MM.1S (cell line): ENCODE results near the gene KCNQ5.

Source experiments
- DNase-seq: peaks from one replicate; pipeline ENCODE4 v3.0.0-alpha.2; 2015
- H2AFZ ChIP-seq: fragments of 300-600 bp; sonication (generic); 2 replicates; pipeline ENCODE4 v1.6.0; 2016; ENCODE audit warnings: antibody characterized with exemption, low read length
- H3F3A ChIP-seq: fragments of 300-600 bp; sonication (generic); 2 replicates; pipeline ENCODE4 v1.6.1; 2016; ENCODE audit warnings: mild to moderate bottlenecking, antibody characterized with exemption, low read length, moderate library complexity, mixed read lengths; ENCODE audit not compliant: insufficient read depth
- H3K27ac ChIP-seq: fragments of 300-600 bp; sonication (generic); 2 replicates; pipeline ENCODE4 v1.5.1; 2016; ENCODE audit warnings: mild to moderate bottlenecking, low read length
- H3K27me3 ChIP-seq: fragments of 300-600 bp; sonication (generic); replicated peaks from 2 replicates; pipeline ENCODE4 v1.6.0; 2016; ENCODE audit warnings: low read length; ENCODE audit not compliant: insufficient read depth
- H3K36me3 ChIP-seq: fragments of 300-600 bp; sonication (generic); replicated peaks from 2 replicates; pipeline ENCODE4 v1.6.1; 2016; ENCODE audit warnings: mild to moderate bottlenecking, low read length, mixed read lengths; ENCODE audit not compliant: insufficient read depth
- H3K4me1 ChIP-seq: fragments of 300-600 bp; sonication (generic); 2 replicates; pipeline ENCODE4 v1.6.1; 2016; ENCODE audit warnings: low read length, mixed read lengths
- H3K4me2 ChIP-seq: fragments of 300-600 bp; sonication (generic); 2 replicates; pipeline ENCODE4 v1.6.0; 2016; ENCODE audit warnings: low read depth, low read length
- H3K4me3 ChIP-seq: fragments of 300-600 bp; sonication (generic); 2 replicates; pipeline ENCODE4 v1.5.1; 2016; ENCODE audit warnings: low read length, mixed read lengths
- H3K79me2 ChIP-seq: fragments of 300-600 bp; sonication (generic); 2 replicates; pipeline ENCODE4 v1.6.1; 2016; ENCODE audit warnings: mixed run types, low read length, mixed read lengths
- H3K9ac ChIP-seq: fragments of 300-600 bp; sonication (generic); 2 replicates; pipeline ENCODE4 v1.6.1; 2016; ENCODE audit warnings: low read length, mixed read lengths
- H3K9me2 ChIP-seq: fragments of 300-600 bp; sonication (generic); replicated peaks from 2 replicates; pipeline ENCODE4 v1.6.1; 2016; ENCODE audit warnings: mild to moderate bottlenecking, low read length, mixed read lengths; ENCODE audit not compliant: insufficient read depth
- H3K9me3 ChIP-seq: fragments of 300-600 bp; sonication (generic); replicated peaks from 2 replicates; pipeline ENCODE4 v1.6.1; 2016; ENCODE audit warnings: mild to moderate bottlenecking, low read length, mixed read lengths; ENCODE audit not compliant: insufficient read depth
- H4K20me1 ChIP-seq: fragments of 300-600 bp; sonication (generic); 2 replicates; pipeline ENCODE4 v1.6.1; 2016; ENCODE audit warnings: mild to moderate bottlenecking, low read length, moderate library complexity, mixed read lengths; ENCODE audit not compliant: insufficient read depth
- EZH2 ChIP-seq: fragments of 300-600 bp; sonication (generic); optimal IDR thresholded peaks from 2 replicates; pipeline ENCODE3; 2017; ENCODE audit warnings: low read depth, mild to moderate bottlenecking, antibody characterized with exemption, low read length, mixed read lengths
- EZH2phosphoT487 ChIP-seq: fragments of 300-600 bp; sonication (generic); IDR thresholded peaks from 2 replicates; pipeline ENCODE4 v1.6.1; 2018; ENCODE audit warnings: antibody characterized with exemption, low read length
- TF ChIP-seq, protein P1 (sequence below): fragments of 300-600 bp; sonication (generic); IDR thresholded peaks from 2 replicates; pipeline ENCODE4 v1.5.1; 2016; ENCODE audit warnings: antibody characterized with exemption, low read length, mixed read lengths

The KCNQ5 gene

GRCh38 chr6:73236144-73236750, 614.4 kb downstream of the KCNQ5 start:
- no peaks in the 10 kb centered on the region for H4K20me1 ChIP-seq
- peaks cover 12% of the 10 kb centered on the region for H3K4me1 ChIP-seq
- no peak overlapping the region for H3K4me2 ChIP-seq
- no peak overlapping the region for H3K4me3 ChIP-seq
- no peak for DNase-seq
- no peaks in the 10 kb centered on the region for H3K27me3 ChIP-seq
- H3K27ac ChIP-seq = no peak overlapping the region
- H3F3A ChIP-seq = peaks cover 16% of the 10 kb centered on the region
- H3K9me3 ChIP-seq = no peaks in the 10 kb centered on the region
- no peaks in the 10 kb centered on the region for H3K36me3 ChIP-seq
- no peaks in the 10 kb centered on the region for H3K9me2 ChIP-seq
- TF ChIP-seq EZH2phosphoT487 (no peak), EZH2 (no peak)
- TF ChIP-seq, protein P1, sequence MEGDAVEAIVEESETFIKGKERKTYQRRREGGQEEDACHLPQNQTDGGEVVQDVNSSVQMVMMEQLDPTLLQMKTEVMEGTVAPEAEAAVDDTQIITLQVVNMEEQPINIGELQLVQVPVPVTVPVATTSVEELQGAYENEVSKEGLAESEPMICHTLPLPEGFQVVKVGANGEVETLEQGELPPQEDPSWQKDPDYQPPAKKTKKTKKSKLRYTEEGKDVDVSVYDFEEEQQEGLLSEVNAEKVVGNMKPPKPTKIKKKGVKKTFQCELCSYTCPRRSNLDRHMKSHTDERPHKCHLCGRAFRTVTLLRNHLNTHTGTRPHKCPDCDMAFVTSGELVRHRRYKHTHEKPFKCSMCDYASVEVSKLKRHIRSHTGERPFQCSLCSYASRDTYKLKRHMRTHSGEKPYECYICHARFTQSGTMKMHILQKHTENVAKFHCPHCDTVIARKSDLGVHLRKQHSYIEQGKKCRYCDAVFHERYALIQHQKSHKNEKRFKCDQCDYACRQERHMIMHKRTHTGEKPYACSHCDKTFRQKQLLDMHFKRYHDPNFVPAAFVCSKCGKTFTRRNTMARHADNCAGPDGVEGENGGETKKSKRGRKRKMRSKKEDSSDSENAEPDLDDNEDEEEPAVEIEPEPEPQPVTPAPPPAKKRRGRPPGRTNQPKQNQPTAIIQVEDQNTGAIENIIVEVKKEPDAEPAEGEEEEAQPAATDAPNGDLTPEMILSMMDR = no peak
- H3K79me2 ChIP-seq = no peaks in the 10 kb centered on the region
- H2AFZ ChIP-seq = no peak overlapping the region
- H3K9ac ChIP-seq = no peak overlapping the region

DNA sequence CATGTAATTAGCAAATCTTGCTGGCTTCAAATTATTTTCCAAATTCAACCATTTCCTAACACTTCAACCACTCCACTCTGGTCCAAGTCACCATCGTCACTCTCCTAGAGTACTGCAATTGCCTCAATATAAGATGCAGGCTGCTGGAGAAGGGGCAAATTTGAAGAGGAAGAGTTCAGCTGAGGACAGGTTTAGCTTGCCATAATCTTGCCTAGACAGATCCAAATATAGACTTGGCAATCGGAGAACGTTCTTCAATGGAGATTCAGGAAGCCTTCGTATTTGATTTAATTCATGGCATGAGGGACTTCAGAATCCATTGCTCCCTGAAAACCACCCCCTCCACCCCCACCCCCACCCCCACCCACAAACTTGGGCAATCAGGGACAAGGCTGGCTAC, 618.9 kb downstream of the KCNQ5 start:
- no peak overlapping the region for H3K4me2 ChIP-seq
- no peaks in the 10 kb centered on the region for H3K27me3 ChIP-seq
- H3K36me3 ChIP-seq = no peaks in the 10 kb centered on the region
- no peaks in the 10 kb centered on the region for H3F3A ChIP-seq
- H3K27ac ChIP-seq = no peak overlapping the region
- no peak overlapping the region for H2AFZ ChIP-seq
- no peaks in the 10 kb centered on the region for H3K9me2 ChIP-seq
- H4K20me1 ChIP-seq = no peaks in the 10 kb centered on the region
- no peaks in the 10 kb centered on the region for H3K79me2 ChIP-seq
- TF ChIP-seq, protein P1 = no peak
- TF ChIP-seq EZH2 = no peak
- TF ChIP-seq EZH2phosphoT487 = no peak
- DNase-seq = no peak
- H3K4me3 ChIP-seq = no peak overlapping the region
- H3K9ac ChIP-seq = no peak overlapping the region
- H3K4me1 ChIP-seq = no peaks in the 10 kb centered on the region
- H3K9me3 ChIP-seq = no peaks in the 10 kb centered on the region

GRCh38 chr6:73242001-73242400, 620.1 kb downstream of the KCNQ5 start:
- no peaks in the 10 kb centered on the region for H3K9me2 ChIP-seq
- H3K79me2 ChIP-seq = no peaks in the 10 kb centered on the region
- no peaks in the 10 kb centered on the region for H3K36me3 ChIP-seq
- H3K4me1 ChIP-seq = no peaks in the 10 kb centered on the region
- no peaks in the 10 kb centered on the region for H3F3A ChIP-seq
- no peaks in the 10 kb centered on the region for H4K20me1 ChIP-seq
- no peaks in the 10 kb centered on the region for H3K27me3 ChIP-seq
- DNase-seq = no peak
- no peak overlapping the region for H3K4me3 ChIP-seq
- no peaks in the 10 kb centered on the region for H3K9me3 ChIP-seq
- H3K4me2 ChIP-seq = no peak overlapping the region
- no peak overlapping the region for H3K9ac ChIP-seq
- H3K27ac ChIP-seq = no peak overlapping the region
- no peak overlapping the region for H2AFZ ChIP-seq
- no peak for TF ChIP-seq EZH2
- TF ChIP-seq EZH2phosphoT487 = no peak
- TF ChIP-seq, protein P1 = no peak
